ENCODE data around the gene MTHFD2L. TPM values are rescaled to one million over a fixed set of nuclear protein-coding genes. Genes with fewer than 3 reads are reported as not detected.

The MTHFD2L gene
- total RNA-seq, 1 donor from 2014 or later, result 11.0 TPM

DNA sequence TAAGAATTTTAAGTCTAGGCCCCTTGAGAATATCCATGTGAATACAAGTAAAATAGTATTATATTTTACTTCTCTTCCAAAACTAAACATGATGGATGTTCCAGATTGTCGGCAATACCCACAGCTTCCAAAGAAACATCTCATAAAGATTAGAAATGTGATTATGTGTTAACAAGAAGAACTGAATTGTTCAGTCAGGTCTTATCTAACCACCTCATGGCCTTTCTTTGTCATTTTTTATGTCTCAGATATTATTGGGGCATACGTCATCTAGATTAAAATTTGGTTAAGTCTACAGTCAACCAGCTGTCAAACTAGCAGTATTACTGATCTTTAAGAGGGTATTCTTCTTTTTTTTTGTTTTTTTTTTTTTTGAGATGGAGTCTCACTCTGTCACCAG, 160.4 kb downstream of the MTHFD2L start:
- H3K4me1 ChIP-seq, result peaks cover 4% of the 10 kb centered on the region
- H3K27ac ChIP-seq, result no peak overlapping the region
- H3K36me3 ChIP-seq, result no peaks in the 10 kb centered on the region
- H3K27me3 ChIP-seq (ENCODE audit: low read depth), result no peaks in the 10 kb centered on the region
- ATAC-seq, result no peak
- no peak overlapping the region for H3K4me3 ChIP-seq
- H3K9me3 ChIP-seq, result no peaks in the 10 kb centered on the region
- intact Hi-C loops (cut with DNase I), result no loop called here
- TF ChIP-seq, protein P1, sequence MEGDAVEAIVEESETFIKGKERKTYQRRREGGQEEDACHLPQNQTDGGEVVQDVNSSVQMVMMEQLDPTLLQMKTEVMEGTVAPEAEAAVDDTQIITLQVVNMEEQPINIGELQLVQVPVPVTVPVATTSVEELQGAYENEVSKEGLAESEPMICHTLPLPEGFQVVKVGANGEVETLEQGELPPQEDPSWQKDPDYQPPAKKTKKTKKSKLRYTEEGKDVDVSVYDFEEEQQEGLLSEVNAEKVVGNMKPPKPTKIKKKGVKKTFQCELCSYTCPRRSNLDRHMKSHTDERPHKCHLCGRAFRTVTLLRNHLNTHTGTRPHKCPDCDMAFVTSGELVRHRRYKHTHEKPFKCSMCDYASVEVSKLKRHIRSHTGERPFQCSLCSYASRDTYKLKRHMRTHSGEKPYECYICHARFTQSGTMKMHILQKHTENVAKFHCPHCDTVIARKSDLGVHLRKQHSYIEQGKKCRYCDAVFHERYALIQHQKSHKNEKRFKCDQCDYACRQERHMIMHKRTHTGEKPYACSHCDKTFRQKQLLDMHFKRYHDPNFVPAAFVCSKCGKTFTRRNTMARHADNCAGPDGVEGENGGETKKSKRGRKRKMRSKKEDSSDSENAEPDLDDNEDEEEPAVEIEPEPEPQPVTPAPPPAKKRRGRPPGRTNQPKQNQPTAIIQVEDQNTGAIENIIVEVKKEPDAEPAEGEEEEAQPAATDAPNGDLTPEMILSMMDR (IDR thresholded peaks at IDR 0.05), result no peak
- no peak for DNase-seq

DNA sequence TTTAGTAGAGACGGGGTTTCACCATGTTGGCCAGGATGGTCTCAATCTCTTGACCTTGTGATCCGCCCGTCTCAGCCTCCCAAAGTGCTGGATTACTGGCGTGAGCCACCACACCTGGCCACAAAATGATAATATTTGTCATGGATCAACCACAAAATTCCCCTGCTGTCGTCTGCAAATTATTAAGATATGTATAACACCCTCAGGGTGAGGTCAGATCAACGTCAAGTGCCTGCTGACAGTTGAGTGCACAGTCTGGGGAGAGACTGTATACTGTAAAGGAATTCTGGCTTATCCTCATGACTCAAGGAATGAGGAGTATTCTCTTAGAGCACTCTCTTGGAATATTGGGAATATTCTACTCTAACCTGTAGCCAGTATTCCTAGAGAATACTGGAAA, 161.6 kb downstream of the MTHFD2L start:
- intact Hi-C loops (cut with DNase I), result no loop called here

DNA sequence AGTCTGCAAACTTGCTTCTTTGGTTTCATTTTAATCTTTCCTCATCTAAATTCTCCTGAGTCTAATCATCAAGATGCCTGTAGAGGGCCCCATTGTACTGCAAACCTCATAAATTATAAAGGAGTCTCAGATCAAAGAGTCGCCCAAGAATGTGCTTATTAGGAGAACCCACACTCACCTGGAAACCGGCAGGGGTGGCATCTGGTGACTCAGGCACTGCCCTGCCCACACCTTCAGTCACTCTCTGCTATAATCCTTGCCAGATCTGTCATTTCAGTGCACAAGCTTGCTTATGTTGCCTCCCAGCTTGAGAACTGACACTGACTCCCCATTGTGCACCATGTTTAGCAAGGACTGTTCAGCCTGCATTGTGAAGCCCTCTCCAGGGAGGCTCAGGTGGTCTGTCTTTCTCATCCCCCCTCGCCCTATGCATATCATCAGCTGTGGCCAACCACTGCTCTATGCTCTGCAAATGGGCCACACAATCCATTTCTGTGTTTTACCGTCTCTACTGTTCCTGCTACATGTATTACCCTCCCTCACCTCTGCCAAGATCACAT, 162.7 kb downstream of the MTHFD2L start:
- DNase-seq (peak; percentile 57), ATAC-seq (peak; percentile 92 to 96)
- no peaks in the 10 kb centered on the region for H3K27me3 ChIP-seq (ENCODE audit: low read depth)
- no peaks in the 10 kb centered on the region for H3K36me3 ChIP-seq
- TF ChIP-seq, protein P1 (IDR thresholded peaks at IDR 0.05), result peak; percentile 47
- intact Hi-C loops (cut with DNase I), result no loop called here
- no peak overlapping the region for H3K27ac ChIP-seq
- H3K4me1 ChIP-seq, result peaks cover 4% of the 10 kb centered on the region
- no peak overlapping the region for H3K4me3 ChIP-seq
- no peaks in the 10 kb centered on the region for H3K9me3 ChIP-seq

More for the DNA sequence above, 161.6 kb downstream of the MTHFD2L start:
- Histone ChIP-seq H3K27me3 (ENCODE audit: low read depth) (no peaks in the 10 kb centered on the region), H3K27ac (no peak overlapping the region), H3K4me3 (no peak overlapping the region), H3K9me3 (no peaks in the 10 kb centered on the region), H3K36me3 (no peaks in the 10 kb centered on the region), H3K4me1 (peaks cover 4% of the 10 kb centered on the region)
- no peak for ATAC-seq
- TF ChIP-seq, protein P1 (IDR thresholded peaks at IDR 0.05), result no peak
- DNase-seq, result no peak

DNA sequence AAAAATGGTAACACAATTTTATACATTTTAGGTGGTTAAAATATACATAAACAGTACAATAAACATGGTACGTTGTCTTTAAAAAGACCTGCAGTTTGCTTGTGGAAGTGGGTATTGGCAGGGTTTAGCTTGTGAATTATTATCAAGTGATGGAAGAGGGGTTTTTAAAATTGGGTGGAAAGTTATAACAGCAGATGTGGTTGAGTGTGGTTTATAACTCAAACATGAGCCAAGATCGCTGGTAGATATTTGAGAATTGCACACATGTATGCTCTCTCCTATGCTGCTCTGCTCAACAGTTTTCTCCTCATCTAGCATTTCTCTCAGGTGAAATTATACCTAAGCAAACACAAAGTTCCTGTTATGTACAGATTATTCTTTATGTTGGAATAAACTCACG, 164.4 kb downstream of the MTHFD2L start:
- no peaks in the 10 kb centered on the region for H3K9me3 ChIP-seq
- H3K27me3 ChIP-seq (ENCODE audit: low read depth), result no peaks in the 10 kb centered on the region
- DNase-seq (no peak), ATAC-seq (no peak)
- intact Hi-C loops (cut with DNase I), result no loop called here
- TF ChIP-seq, protein P1 (IDR thresholded peaks at IDR 0.05), result no peak
- H3K27ac ChIP-seq, result no peak overlapping the region
- H3K4me1 ChIP-seq, result peaks cover 4% of the 10 kb centered on the region
- H3K36me3 ChIP-seq, result no peaks in the 10 kb centered on the region
- H3K4me3 ChIP-seq, result no peak overlapping the region

DNA sequence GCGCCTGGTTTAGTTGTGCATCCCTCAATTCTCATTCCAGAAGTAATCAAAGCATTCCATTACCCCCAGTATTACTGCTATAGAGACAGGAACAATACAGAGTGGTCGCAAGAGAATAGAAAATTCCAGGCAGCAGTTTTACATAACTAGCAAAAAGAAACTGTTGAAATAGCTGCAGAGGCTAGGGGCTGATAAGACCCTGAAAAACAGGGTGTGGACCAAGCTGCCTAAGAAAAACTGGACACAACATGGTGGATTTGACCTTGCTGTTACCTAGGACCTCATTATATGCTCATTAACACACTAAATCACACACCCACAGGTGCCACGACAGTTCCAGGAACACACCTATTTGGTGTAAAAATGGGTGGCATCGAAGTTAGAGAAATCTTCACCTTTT, 165.7 kb downstream of the MTHFD2L start:
- H3K36me3 ChIP-seq, result no peaks in the 10 kb centered on the region
- H3K27me3 ChIP-seq (ENCODE audit: low read depth), result no peaks in the 10 kb centered on the region
- TF ChIP-seq, protein P1 (IDR thresholded peaks at IDR 0.05), result no peak
- H3K4me1 ChIP-seq, result peaks cover 4% of the 10 kb centered on the region
- H3K4me3 ChIP-seq, result no peak overlapping the region
- ATAC-seq (no peak), DNase-seq (no peak)
- H3K9me3 ChIP-seq, result no peaks in the 10 kb centered on the region
- no peak overlapping the region for H3K27ac ChIP-seq
- intact Hi-C loops (cut with DNase I), result no loop called here

Measured in lower lobe of right lung (tissue), 2 donors.